GM10266 (cell line): ENCODE results near the gene PXDN.

ENCODE experiments used
- DNase-seq: peaks from one replicate; pipeline ENCODE4 v3.0.0; 2012; ENCODE audit errors: extremely low spot score
- TF ChIP-seq, protein P1 (sequence below): IDR thresholded peaks from 2 replicates; pipeline ENCODE4 v1.5.1; 2012; ENCODE audit warnings: mild to moderate bottlenecking, low read depth; ENCODE audit not compliant: control insufficient read depth, insufficient read depth; ENCODE audit errors: missing control alignments

Gene PXDN

DNA sequence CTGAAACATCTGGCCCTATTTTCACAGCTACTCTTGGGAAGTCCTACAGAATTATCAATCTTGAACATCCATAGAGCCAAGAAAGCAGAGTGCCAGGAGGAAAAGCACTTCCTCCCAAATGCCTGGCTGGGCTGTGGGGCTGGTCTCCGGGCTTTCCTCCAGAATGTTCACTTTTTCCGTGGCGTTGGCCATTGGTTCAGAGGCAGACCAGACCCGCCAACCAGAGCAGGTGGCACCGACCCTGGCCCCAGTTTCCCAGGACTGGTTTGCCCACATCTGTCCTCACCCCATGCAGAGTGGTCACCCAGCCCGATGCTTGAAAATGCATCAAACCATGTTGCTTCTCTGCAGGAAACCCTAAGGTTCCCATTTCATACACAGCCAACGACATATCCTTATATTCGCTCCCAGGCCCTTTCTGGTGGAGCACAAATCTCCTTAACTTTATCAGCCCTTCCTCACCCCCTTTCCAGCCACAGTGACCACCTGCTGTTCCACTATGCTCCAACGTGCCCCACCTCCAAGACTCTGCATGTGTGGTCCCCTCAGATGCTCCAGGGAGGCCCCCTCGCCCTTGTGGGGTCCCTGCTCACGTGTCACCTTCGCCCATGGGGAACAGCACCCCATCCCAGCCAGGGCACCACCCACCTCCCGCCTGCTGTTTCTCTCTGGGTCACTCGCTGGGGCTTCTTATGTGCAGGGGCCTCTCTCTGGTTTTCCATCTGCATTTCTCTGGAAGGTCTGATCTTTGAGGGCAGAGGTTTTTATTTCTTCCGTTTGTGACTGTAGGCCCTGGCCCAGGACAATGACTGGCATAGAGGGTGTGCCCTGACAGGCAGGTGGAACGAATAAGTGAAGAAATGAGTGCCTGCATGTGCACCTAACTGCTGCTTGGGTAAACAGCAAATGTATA lies 92.9 kb downstream of the PXDN start:
- TF ChIP-seq, protein P1, sequence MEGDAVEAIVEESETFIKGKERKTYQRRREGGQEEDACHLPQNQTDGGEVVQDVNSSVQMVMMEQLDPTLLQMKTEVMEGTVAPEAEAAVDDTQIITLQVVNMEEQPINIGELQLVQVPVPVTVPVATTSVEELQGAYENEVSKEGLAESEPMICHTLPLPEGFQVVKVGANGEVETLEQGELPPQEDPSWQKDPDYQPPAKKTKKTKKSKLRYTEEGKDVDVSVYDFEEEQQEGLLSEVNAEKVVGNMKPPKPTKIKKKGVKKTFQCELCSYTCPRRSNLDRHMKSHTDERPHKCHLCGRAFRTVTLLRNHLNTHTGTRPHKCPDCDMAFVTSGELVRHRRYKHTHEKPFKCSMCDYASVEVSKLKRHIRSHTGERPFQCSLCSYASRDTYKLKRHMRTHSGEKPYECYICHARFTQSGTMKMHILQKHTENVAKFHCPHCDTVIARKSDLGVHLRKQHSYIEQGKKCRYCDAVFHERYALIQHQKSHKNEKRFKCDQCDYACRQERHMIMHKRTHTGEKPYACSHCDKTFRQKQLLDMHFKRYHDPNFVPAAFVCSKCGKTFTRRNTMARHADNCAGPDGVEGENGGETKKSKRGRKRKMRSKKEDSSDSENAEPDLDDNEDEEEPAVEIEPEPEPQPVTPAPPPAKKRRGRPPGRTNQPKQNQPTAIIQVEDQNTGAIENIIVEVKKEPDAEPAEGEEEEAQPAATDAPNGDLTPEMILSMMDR, result no peak
- DNase-seq, result no peak

DNA sequence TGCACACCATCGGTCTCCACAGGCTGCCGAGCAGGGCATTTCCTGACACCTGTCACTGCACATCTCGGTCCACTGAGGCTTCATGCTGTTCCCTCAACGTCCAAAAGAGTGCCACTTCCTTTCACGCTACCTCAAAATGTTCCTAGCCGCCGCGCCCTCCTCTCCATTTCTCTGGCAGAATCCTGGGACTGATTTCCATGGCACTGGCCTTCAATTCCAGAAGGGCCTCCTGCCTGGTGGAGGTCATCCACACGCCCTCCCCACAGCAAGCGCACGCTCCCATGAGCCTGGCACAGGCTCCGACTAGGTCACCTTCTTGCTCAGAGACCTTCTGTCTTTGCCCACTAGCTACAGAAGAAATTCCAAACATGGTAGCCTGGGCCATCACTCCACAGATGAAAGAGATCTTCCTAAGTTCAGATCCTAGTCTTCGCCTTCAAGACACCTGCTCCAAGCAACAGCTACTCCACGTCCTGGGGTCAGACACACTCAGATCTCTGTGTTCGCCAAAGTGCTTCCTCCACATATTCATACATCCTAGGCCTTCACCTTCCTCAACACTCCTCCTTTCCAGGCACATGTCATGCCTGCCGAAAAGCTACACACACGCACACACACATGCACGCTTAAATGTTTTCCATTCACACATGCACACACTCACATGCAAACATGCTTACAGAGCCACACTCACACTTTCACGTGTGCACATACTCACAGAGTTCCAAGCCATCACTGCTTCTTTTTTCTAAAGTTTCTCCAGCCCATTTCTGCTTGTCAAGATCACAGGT lies 94.0 kb downstream of the PXDN start:
- DNase-seq, result no peak
- TF ChIP-seq, protein P1, result no peak

DNA sequence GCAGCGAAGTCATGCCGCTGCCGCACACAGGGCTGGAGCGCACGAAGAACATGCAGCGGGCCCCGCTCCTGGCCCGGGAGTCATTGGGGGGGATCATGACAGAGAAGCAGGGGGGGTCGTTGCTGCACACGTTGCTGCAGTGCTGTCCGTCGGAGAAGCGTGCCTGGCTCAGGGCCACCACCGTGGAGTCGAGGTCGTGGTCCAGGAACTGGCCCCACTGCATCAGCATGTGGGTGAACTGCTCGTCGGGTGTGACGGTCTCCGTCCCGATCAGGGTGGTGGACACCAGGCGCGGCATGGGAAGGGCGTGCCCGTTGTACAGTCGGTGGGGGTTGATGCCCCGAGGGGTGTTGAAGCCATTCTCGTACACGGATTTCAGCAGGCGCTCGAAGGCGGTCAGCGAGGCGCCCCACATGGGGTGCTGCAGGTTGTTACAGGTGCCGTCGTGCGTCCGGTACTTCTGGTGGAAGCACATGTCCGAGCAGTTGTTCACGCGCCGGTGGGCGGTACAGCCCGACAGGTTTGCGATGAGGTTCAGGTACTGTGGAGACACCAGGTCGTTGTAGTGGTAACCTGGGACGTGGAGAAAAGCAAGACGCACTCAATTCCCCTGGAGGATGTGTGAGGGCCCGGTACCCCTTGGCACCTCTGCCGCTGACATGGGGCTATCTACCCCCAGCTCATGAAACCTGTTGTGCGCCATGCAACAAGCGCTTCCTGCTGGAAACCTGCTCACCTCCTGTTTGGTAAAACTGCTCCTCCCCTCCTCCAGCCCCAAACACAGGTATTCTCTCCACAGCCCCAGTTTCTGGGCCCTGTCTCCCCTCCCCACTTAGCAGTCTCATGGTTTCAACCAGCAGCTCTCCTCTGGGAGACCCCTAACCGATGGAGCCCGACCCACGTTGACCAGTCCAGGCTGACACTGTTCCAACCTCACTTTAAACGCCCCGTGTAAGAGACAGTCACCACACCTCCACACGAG lies 94.9 kb downstream of the PXDN start:
- DNase-seq, result no peak
- TF ChIP-seq, protein P1, result no peak

DNA sequence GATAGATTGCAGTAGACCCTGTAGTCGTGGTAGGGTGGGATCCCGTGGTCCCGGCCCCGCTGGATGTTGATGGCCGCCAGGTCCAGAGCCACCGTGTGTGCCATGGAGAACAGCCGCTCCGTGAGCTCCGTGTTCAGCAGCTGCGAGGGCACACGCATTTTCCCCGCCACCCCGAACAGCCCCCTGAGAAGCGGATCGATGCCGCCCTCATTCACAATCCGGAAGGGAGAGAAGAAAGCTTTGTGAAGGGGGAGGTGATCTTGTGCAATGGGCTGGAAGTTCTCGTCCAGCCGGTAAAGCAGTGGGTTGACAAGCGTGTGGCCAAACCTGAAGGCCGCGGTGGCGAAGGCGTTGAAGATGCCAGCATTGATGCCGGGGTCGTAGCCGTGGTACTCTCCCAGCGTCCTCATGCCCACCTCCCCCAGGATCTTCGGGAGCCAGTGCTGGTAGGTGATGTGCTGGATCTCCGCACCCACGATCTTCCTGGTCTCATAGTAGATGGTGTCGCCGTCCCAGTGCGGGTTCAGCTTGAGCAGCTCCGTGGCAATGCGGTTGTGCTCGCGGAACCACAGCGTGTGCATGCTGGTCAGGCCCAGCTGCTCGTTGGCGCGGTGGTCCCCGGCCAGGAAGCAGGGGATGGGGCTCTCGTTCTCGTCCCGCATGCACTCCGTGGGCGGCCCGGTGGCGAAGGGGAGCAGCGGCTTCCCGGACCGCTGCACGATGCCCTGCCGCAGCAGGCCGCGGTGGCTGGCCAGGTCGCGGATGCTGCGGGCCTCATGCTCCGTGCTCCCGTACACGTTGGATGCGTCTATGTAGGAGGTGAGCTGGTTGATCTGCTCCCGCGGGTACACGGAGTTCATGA lies 95.8 kb downstream of the PXDN start:
- TF ChIP-seq, protein P1, result no peak
- DNase-seq, result no peak

DNA sequence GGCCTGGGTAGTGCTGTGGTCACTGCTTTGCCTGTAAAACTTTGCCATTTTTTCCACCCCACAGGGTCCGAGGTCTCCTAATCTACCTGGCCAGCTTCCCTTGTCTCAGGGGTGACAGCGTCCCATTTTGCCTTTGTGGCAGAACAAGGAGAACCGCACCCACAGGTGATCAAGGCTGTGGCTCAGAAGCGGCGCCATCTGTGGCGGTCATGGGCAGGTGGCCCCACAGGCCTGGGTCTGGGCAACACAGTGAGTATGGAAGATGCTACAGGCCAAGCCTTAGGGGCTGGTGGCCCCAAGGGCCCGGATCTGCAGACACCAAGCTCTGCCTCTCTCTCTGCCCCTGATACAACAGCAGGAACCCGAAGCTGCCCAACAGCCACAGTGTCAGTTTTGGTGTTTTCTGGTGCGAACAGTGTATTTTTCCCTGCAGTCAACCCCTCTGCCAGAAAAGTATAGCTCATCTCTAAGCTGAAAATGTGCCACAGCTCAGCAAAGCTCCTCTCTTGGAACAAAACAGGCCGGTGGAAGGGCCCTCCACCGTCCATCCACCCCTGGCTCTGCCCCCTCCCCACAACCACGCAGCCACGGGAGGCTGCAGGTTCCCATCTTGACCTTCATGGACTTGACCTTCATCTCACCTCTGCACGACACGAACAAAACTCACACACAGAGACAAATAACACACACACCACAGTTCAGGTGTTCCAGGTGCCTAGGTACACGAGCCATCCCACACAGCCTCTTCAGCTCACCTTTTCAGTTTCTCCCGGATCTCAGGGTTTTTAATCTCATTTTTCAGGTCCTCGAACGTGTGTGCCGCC lies 96.7 kb downstream of the PXDN start:
- DNase-seq, result no peak

More for the DNA sequence above, 96.7 kb downstream of the PXDN start:
- TF ChIP-seq, protein P1, result no peak
